Measurements from ENCODE around the gene EXTL2.
"Not testable (repeated sequence)": the region's sequence is repeated elsewhere in the genome, so short reads cannot be mapped to it uniquely, and the experiment has no call there.

EXTL2 gene

GRCh38 chr1:100860397-100860991, 34.1 kb downstream of the EXTL2 start:
- DNase-seq (ENCODE audit: low read depth in 3 of 3), result no peak

DNA sequence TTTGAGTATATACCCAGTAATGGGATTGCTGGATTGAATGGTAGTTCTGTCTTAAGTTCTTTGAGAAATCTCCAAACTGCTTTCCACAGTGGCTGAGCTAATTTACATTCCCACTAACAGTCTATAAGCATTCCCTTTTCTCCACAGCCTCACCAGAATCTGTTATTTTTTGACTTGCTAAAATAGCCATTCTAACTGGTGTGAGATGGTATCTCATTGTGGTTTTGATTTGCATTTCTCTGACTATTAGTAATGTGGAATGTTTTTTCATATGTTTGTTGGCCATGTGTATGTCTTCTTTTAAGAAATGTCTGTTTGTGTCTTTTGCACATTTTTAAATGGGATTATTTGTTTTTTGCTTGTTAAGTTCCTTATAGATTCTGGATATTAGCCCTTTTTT, 39.5 kb downstream of the EXTL2 start:
- not testable (repeated sequence) for DNase-seq (ENCODE audit: low read depth in 3 of 3)

DNA sequence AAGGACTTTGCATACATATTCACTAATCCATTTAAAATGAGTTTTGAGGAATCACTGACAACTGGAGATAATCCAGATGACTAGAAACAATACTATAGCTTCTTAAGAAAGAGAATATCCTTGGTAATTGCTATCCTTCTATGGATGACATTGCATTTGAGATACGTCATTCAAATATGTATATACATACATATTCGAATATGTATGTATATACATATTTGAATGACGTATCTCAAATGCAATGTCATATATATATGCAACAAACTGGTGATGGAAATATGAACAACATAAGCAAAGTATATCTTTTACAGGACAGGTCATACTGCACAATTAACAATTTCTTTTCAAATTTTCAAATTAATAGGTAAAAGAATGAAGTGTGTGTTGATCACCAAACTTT, 41.7 kb downstream of the EXTL2 start:
- DNase-seq (ENCODE audit: low read depth in 3 of 3), result no peak

- DNase-seq (ENCODE audit: low read depth in 3 of 3), result no peak
Measured at GRCh38 chr1:100851726-100852125, 42.9 kb downstream of the EXTL2 start.

DNA sequence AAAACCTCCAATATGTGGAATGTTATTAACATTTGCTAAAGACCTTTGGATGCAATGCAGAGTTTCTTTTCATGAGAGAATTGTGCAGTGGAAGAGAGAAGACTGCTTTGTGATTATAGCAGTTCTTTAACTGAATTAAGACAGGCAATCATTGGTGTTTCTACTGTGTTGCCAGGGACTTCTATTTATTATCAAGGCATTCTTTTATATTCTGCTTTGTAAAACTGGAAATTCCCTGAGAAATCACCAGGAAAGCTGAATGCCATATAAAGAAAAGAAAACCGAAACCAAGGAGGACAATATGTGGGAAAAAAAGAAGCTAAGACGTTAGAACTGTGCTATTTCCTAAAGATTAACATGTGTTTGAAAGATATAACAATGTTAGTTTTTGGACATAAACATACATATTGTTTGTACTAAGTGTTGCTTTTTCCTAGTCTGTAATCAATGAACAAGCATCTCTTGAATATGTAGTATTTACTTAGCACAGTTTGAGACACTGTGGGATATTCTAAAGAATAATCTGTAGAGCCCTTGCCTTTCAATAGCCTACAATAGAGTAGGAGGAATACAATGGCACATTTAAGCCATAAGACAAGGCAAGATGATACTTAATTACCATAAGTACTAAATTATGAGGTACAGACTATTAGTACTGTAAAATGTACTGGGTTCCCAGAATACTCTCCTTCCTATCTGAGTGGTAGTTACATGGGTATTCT, 47.1 kb downstream of the EXTL2 start:
- DNase-seq (ENCODE audit: low read depth in 3 of 3), result no peak

GRCh38 chr1:100843160-100843559, 51.5 kb downstream of the EXTL2 start:
- DNase-seq (ENCODE audit: low read depth in 3 of 3), result not testable (repeated sequence)

GRCh38 chr1:100835866-100836842, 58.5 kb downstream of the EXTL2 start:
- DNase-seq (ENCODE audit: low read depth in 3 of 3), result no peak

- DNase-seq (ENCODE audit: low read depth in 3 of 3), result no peak
Measured at GRCh38 chr1:100834777-100835660, 59.6 kb downstream of the EXTL2 start.

DNA sequence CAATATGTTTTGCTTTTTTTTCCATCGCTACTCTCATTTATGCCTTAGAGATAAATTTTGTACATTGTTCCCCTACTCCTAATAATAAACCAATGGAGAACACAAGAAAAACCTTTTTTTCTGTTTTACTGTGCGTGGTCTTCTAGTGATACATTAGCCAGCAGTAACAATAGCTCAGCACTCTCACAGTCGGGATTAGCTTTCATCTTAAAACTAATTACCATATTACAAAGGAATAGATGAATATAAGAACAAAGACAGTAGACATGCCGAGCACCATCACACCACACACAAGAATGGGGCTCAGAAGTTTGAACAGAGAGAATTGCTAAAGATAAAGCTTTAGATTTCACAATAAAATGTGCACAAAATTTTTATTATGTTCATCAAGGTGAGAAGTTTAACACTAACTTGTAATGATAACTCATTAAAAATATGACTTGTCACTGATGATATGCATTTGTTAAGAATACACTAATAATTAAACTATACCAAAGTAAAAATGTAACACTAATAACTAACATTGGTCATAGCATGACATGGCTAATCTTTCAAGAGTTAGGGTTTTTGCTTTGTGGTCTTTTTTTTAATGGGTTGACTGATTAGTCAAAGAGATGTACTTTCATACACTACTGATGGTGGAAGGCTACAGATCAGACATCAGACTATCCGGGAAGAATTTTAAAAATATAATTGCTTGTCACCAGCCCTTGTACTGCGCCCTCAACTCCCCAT, 61.8 kb downstream of the EXTL2 start:
- DNase-seq (ENCODE audit: low read depth in 3 of 3), result no peak

DNA sequence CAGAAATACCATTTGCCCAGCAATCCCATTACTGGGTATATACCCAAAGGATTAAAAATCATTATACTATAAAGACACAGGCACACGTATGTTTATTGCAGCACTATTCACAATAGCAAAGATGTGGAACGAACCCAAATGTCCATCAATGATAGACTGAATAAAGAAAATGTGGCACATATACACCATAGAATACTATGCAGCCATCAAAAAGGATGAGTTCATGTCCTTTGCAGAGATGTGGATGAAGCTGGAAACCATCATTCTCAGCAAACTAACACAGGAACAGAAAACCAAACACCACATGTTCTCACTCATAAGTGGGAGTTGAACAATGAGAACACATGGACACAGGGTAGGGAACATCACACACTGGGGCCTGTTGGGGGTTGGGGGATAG, 69.0 kb downstream of the EXTL2 start:
- DNase-seq (ENCODE audit: low read depth in 3 of 3), result not testable (repeated sequence)
